ENCODE data around the gene MKI67.
A peak's percentile ranks its signal among the peaks of the same experiment; 100 is the strongest.

The MKI67 gene

DNA sequence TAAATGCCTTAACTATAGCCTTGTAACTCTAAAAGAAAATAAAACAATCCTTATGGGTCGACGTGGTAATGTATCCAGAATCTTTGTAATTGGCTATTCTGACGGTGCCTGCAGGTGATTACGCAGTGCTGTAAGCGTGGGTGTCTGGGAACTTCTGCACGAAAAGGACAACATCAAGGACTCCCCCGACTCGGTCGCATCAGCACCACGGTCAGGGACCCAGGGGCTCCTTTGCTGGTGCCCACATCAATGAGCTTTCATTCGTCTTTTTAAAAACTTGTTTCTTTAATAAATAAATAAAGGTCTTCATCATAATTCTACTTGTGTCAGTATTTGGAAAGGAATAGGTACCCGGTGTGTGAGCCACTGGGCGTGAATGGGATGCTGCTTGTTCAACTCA lies 13.2 kb downstream of the MKI67 start:
- Histone ChIP-seq H3K27ac (no peak overlapping the region), H3K9me3 (no peaks in the 10 kb centered on the region), H3K27me3 (no peaks in the 10 kb centered on the region), H3K36me3 (peaks cover 76% of the 10 kb centered on the region), H3K4me3 (ENCODE audit: low read depth in 1 of 2, low read length in 1 of 2) (no peak overlapping the region), H3K4me1 (ENCODE audit: control insufficient read depth in 1 of 2, insufficient read depth in 1 of 2, low read depth in 1 of 2, low read length in 1 of 2) (peaks cover 0 to 6% of the 10 kb centered on the region in 2 experiments)
- TF ChIP-seq, protein P1, sequence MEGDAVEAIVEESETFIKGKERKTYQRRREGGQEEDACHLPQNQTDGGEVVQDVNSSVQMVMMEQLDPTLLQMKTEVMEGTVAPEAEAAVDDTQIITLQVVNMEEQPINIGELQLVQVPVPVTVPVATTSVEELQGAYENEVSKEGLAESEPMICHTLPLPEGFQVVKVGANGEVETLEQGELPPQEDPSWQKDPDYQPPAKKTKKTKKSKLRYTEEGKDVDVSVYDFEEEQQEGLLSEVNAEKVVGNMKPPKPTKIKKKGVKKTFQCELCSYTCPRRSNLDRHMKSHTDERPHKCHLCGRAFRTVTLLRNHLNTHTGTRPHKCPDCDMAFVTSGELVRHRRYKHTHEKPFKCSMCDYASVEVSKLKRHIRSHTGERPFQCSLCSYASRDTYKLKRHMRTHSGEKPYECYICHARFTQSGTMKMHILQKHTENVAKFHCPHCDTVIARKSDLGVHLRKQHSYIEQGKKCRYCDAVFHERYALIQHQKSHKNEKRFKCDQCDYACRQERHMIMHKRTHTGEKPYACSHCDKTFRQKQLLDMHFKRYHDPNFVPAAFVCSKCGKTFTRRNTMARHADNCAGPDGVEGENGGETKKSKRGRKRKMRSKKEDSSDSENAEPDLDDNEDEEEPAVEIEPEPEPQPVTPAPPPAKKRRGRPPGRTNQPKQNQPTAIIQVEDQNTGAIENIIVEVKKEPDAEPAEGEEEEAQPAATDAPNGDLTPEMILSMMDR (IDR thresholded peaks at IDR 0.05), result no peak

DNA sequence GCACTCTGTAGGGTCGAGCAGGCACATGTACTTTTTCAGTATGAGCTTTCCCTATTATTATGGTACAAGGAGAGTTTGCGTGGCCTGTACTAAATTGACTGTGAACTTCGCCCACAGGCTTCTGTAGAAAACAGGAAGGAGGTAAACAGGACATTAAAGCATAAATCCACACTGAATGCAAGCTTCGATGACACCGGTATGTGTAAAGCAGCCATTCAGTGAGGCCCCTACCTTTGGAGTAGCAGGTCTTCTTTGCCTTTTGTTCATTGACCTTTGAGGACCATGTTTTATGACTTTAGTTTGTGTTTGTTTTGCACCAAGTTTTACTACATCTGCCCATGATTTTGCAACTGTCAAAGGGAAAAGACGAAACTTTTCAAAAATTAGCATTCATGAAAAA lies 14.5 kb downstream of the MKI67 start:
- H3K27me3 ChIP-seq, result no peaks in the 10 kb centered on the region
- peaks cover 90% of the 10 kb centered on the region for H3K36me3 ChIP-seq
- TF ChIP-seq, protein P1 (IDR thresholded peaks at IDR 0.05), result no peak

DNA sequence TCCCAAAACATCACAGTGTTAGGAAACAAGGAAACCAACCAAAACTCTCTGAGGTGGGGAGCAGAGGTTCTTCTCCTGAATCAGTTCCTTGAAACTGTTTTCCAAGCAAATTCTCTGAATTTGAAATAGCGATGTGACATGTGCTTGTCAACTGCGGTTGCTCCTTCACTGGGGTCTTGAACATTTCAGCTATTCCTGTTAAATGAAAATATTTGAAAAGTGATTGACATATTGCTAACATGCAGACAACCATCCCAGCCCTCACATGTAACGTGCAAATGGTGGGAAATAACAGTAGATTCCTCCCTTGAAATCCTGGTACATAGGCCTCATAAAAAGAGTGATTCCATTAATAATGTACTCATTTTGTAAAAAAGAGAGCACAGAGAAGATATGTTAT lies 15.9 kb downstream of the MKI67 start:
- Histone ChIP-seq H3K36me3 (peaks cover 97% of the 10 kb centered on the region), H3K27me3 (no peaks in the 10 kb centered on the region), H3K9me3 (no peaks in the 10 kb centered on the region), H3K4me1 (ENCODE audit: control insufficient read depth in 1 of 2, insufficient read depth in 1 of 2, low read depth in 1 of 2, low read length in 1 of 2) (no peaks in the 10 kb centered on the region), H3K27ac (no peak overlapping the region), H3K4me3 (ENCODE audit: low read depth in 1 of 2, low read length in 1 of 2) (no peak overlapping the region)
- TF ChIP-seq, protein P1 (IDR thresholded peaks at IDR 0.05), result no peak

More for the DNA sequence above, 14.5 kb downstream of the MKI67 start:
- Histone ChIP-seq H3K4me1 (ENCODE audit: control insufficient read depth in 1 of 2, insufficient read depth in 1 of 2, low read depth in 1 of 2, low read length in 1 of 2) (peaks cover 0 to under 1% of the 10 kb centered on the region in 2 experiments), H3K9me3 (no peaks in the 10 kb centered on the region), H3K27ac (no peak overlapping the region), H3K4me3 (ENCODE audit: low read depth in 1 of 2, low read length in 1 of 2) (no peak overlapping the region)

DNA sequence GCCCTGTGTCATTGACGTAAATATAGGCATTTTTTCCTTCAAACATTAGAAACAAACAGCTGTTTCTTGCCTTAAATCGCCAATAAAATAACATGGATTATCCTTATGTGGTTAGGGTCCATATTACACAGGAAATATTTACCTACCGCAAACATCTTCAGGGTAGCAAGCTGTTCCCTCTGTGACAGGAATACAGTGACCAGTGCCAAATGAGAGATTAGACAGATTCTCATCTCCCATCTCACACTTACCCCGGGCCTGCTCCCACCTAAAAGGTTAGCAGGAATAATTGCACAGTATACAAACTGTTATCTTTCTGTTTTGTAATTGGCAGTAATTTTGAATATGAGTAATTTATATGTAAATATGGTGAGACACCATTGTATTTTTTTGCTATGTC lies 16.5 kb downstream of the MKI67 start:
- Histone ChIP-seq H3K36me3 (peaks cover 97% of the 10 kb centered on the region), H3K4me3 (ENCODE audit: low read depth in 1 of 2, low read length in 1 of 2) (no peak overlapping the region), H3K4me1 (ENCODE audit: control insufficient read depth in 1 of 2, insufficient read depth in 1 of 2, low read depth in 1 of 2, low read length in 1 of 2) (no peaks in the 10 kb centered on the region), H3K27ac (no peak overlapping the region), H3K27me3 (no peaks in the 10 kb centered on the region), H3K9me3 (no peaks in the 10 kb centered on the region)
- TF ChIP-seq, protein P1 (IDR thresholded peaks at IDR 0.05), result no peak

DNA sequence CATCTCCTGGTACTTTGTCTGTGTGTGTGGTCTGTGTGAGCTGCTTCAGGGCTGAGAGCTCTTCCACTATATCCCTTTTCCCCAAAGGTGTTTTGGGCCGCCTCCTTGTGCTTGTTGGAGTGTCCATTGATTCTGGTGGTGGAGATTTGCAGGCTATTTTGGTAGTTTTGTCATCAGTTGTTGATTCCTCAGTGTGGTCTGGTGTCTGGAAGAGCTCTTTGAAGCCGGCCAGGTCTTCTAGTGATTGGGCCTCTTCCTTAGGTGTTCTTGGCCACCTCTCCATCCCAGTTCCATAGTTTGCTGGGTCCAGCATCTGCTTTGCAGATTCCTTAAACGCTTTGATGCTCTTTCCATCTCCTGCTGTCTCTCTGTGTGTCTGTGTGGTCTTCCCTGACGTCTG lies 20.8 kb downstream of the MKI67 start:
- Histone ChIP-seq H3K27ac (no peak overlapping the region), H3K9me3 (no peaks in the 10 kb centered on the region), H3K36me3 (peaks cover 72% of the 10 kb centered on the region), H3K27me3 (no peaks in the 10 kb centered on the region), H3K4me1 (ENCODE audit: control insufficient read depth in 1 of 2, insufficient read depth in 1 of 2, low read depth in 1 of 2, low read length in 1 of 2) (peaks cover 0 to 13% of the 10 kb centered on the region in 2 experiments), H3K4me3 (ENCODE audit: low read depth in 1 of 2, low read length in 1 of 2) (no peak overlapping the region)
- TF ChIP-seq, protein P1 (IDR thresholded peaks at IDR 0.05), result no peak

DNA sequence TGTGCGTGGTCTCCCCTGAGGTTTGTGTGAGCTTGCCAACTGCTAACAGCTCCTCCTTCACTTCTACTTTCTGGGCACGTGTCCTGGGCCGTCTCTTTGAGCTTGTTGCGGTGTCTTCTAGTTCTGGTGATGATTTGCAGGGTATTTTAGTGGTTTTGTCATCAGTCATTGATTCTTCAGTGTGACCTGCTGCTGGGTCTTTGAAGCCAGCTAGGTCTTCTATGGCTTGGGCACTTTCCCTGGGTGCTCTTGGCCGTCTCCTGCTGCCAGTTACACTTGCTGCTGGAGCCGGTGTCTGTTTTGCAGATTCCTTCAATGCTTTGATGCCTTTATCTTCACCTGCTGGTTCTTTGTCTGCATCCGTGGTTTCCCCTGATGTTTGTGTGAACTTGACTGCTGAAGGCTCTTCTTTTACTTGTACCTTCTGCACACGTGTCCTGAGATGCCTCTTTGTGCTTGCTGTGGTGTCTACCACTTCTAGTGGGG lies 23.0 kb downstream of the MKI67 start:
- Histone ChIP-seq H3K36me3 (peaks cover 70% of the 10 kb centered on the region), H3K27me3 (no peaks in the 10 kb centered on the region), H3K4me3 (ENCODE audit: low read depth in 1 of 2, low read length in 1 of 2) (no peak overlapping the region), H3K9me3 (no peaks in the 10 kb centered on the region), H3K27ac (peak overlapping the region; percentile 47), H3K4me1 (ENCODE audit: control insufficient read depth in 1 of 2, insufficient read depth in 1 of 2, low read depth in 1 of 2, low read length in 1 of 2) (peaks cover 0 to 13% of the 10 kb centered on the region in 2 experiments)
- TF ChIP-seq, protein P1 (IDR thresholded peaks at IDR 0.05), result no peak
